OCI-LY1 (cell line): ENCODE measurements around the gene MED13.
A peak's percentile ranks its signal among the peaks of the same experiment; 100 is the strongest.

Source experiments
- H2AFZ ChIP-seq: fragments of 200-600 bp; sonication (generic), shearing (Covaris generic); 2 replicates; pipeline ENCODE4 v1.6.0; 2014; ENCODE audit warnings: antibody characterized with exemption, mild to moderate bottlenecking, low read length
- H3F3A ChIP-seq: fragments of 200-600 bp; sonication (generic), shearing (Covaris generic); 2 replicates; pipeline ENCODE4 v1.6.0; 2014; ENCODE audit warnings: mild to moderate bottlenecking, antibody characterized with exemption, low read length, moderate library complexity; ENCODE audit not compliant: insufficient read depth
- H3K27ac ChIP-seq: fragments of 200-600 bp; sonication (generic); 2 replicates; pipeline ENCODE4 v1.5.1; 2014; ENCODE audit warnings: low read length, mixed run types, mild to moderate bottlenecking, low read depth; ENCODE audit not compliant: poor library complexity, severe bottlenecking
- H3K27me3 ChIP-seq: fragments of 200-600 bp; sonication (generic); 2 replicates; pipeline ENCODE4 v1.6.0; 2014; ENCODE audit warnings: antibody characterized with exemption, mild to moderate bottlenecking, low read length, moderate library complexity; ENCODE audit not compliant: insufficient read depth
- H3K36me3 ChIP-seq: fragments of 200-600 bp; sonication (generic); 2 replicates; pipeline ENCODE4 v1.6.1; 2014; ENCODE audit warnings: mild to moderate bottlenecking, antibody characterized with exemption, low read length, moderate library complexity, mixed read lengths; ENCODE audit not compliant: insufficient read depth
- H3K4me1 ChIP-seq: fragments of 200-600 bp; sonication (generic); 2 replicates; pipeline ENCODE4 v1.5.1; 2014; ENCODE audit warnings: mild to moderate bottlenecking, low read length, moderate library complexity; ENCODE audit not compliant: insufficient read depth, severe bottlenecking
- H3K4me2 ChIP-seq: fragments of 200-600 bp; sonication (generic), shearing (Covaris generic); 2 replicates; pipeline ENCODE4 v1.6.1; 2014; ENCODE audit warnings: low read length
- H3K4me3 ChIP-seq: fragments of 200-600 bp; sonication (generic); 2 replicates; pipeline ENCODE4 v1.5.1; 2014; ENCODE audit warnings: low read length, low read depth, mild to moderate bottlenecking, mixed read lengths; ENCODE audit not compliant: poor library complexity, severe bottlenecking
- H3K79me2 ChIP-seq: fragments of 200-600 bp; shearing (Covaris generic); 2 replicates; pipeline ENCODE4 v1.6.1; 2016; ENCODE audit warnings: mixed run types, low read length, mixed read lengths; ENCODE audit not compliant: insufficient read depth
- H3K9ac ChIP-seq: fragments of 200-600 bp; sonication (generic), shearing (Covaris generic); 2 replicates; pipeline ENCODE4 v1.6.1; 2014; ENCODE audit warnings: mild to moderate bottlenecking, low read length, mixed read lengths
- H3K9me2 ChIP-seq: fragments of 200-600 bp; sonication (generic), shearing (Covaris generic); 2 replicates; pipeline ENCODE4 v1.6.1; 2014; ENCODE audit warnings: low read depth, mild to moderate bottlenecking, low read length, mixed read lengths
- H3K9me3 ChIP-seq: fragments of 200-600 bp; shearing (Covaris generic); 2 replicates; pipeline ENCODE4 v1.6.1; 2014; ENCODE audit warnings: low read length, mixed read lengths
- H4K20me1 ChIP-seq: fragments of 200-600 bp; sonication (generic), shearing (Covaris generic); 2 replicates; pipeline ENCODE4 v1.6.0; 2016; ENCODE audit warnings: mild to moderate bottlenecking, low read length; ENCODE audit not compliant: insufficient read depth
- CTCF ChIP-seq: fragments of 200-600 bp; sonication (generic), shearing (Covaris generic); IDR thresholded peaks from 2 replicates; pipeline ENCODE4 v1.5.1; 2017; ENCODE audit warnings: mild to moderate bottlenecking, antibody characterized with exemption, low read length, moderate library complexity, mixed read lengths
- EZH2 ChIP-seq: fragments of 200-600 bp; sonication (generic), shearing (Covaris generic); IDR thresholded peaks from 2 replicates; pipeline ENCODE4 v1.8.0; 2017; ENCODE audit warnings: borderline replicate concordance, mixed run types, mild to moderate bottlenecking, antibody characterized with exemption, low read length, moderate library complexity, mixed read lengths

The MED13 gene, protein sequence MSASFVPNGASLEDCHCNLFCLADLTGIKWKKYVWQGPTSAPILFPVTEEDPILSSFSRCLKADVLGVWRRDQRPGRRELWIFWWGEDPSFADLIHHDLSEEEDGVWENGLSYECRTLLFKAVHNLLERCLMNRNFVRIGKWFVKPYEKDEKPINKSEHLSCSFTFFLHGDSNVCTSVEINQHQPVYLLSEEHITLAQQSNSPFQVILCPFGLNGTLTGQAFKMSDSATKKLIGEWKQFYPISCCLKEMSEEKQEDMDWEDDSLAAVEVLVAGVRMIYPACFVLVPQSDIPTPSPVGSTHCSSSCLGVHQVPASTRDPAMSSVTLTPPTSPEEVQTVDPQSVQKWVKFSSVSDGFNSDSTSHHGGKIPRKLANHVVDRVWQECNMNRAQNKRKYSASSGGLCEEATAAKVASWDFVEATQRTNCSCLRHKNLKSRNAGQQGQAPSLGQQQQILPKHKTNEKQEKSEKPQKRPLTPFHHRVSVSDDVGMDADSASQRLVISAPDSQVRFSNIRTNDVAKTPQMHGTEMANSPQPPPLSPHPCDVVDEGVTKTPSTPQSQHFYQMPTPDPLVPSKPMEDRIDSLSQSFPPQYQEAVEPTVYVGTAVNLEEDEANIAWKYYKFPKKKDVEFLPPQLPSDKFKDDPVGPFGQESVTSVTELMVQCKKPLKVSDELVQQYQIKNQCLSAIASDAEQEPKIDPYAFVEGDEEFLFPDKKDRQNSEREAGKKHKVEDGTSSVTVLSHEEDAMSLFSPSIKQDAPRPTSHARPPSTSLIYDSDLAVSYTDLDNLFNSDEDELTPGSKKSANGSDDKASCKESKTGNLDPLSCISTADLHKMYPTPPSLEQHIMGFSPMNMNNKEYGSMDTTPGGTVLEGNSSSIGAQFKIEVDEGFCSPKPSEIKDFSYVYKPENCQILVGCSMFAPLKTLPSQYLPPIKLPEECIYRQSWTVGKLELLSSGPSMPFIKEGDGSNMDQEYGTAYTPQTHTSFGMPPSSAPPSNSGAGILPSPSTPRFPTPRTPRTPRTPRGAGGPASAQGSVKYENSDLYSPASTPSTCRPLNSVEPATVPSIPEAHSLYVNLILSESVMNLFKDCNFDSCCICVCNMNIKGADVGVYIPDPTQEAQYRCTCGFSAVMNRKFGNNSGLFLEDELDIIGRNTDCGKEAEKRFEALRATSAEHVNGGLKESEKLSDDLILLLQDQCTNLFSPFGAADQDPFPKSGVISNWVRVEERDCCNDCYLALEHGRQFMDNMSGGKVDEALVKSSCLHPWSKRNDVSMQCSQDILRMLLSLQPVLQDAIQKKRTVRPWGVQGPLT (N-terminal part only)

GRCh38 chr17:62064791-62065563 lies at the start of gene MED13:
TSS of gene MED13 (minus strand) at chr17:62065278. CDS start at chr17:62065205, 73 bp downstream.
- TF ChIP-seq EZH2 (no peak), CTCF (no peak)
- H3K4me3 ChIP-seq = peak within 1 kb of the TSS; percentile 96
- no peaks in the 10 kb centered on the region for H3F3A ChIP-seq
- no peaks in the 10 kb centered on the region for H4K20me1 ChIP-seq
- H3K9me3 ChIP-seq = no peaks in the 10 kb centered on the region
- peaks cover 34% of the 10 kb centered on the region for H3K36me3 ChIP-seq
- no peaks in the 10 kb centered on the region for H3K9me2 ChIP-seq
- H3K27ac ChIP-seq = peak within 1 kb of the TSS; percentile 78
- peak within 1 kb of the TSS; percentile 95 for H3K4me2 ChIP-seq
- H3K79me2 ChIP-seq = peaks cover 50% of the 10 kb centered on the region
- peaks cover 28% of the 10 kb centered on the region for H3K4me1 ChIP-seq
- H3K27me3 ChIP-seq = no peaks in the 10 kb centered on the region
- H3K9ac ChIP-seq = peak within 1 kb of the TSS; percentile 98
- H2AFZ ChIP-seq = no peak within 1 kb of the TSS

DNA sequence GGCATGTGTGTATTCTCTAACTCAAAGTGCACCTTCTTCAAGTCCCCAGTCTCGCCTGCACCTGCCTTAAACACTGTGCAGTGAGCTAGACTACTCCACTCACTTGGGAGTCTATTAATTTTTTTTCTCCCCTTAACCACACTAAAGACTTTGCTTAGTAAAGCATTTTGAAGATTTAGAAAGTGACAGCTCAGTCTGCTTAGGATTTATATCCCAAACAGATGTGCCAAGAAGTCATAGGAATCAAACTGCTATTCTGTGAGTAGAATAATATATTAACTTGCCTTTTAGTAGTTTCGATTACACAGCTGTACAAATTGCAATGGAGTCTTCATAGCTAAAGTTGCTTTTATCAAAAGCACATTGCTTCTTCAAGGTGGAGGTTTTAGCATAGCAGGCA lies 47.2 kb upstream of the MED13 start:
- TF ChIP-seq CTCF (no peak), EZH2 (no peak)
- no peak overlapping the region for H3K9ac ChIP-seq
- no peak overlapping the region for H3K27ac ChIP-seq
- H3K36me3 ChIP-seq = no peaks in the 10 kb centered on the region; the same call in 1 of the 2 replicates
- H3K4me1 ChIP-seq = no peaks in the 10 kb centered on the region
- H3K9me3 ChIP-seq = no peaks in the 10 kb centered on the region
- H3K27me3 ChIP-seq = 0 out of 2 replicates have a peak, but pooled peaks cover 6% of the 10 kb centered on the region
- H3K79me2 ChIP-seq = no peaks in the 10 kb centered on the region
- H4K20me1 ChIP-seq = no peaks in the 10 kb centered on the region
- H3K9me2 ChIP-seq = no peaks in the 10 kb centered on the region
- H3F3A ChIP-seq = no peaks in the 10 kb centered on the region
- no peak overlapping the region for H3K4me2 ChIP-seq
- H3K4me3 ChIP-seq = no peak overlapping the region
- no peak overlapping the region for H2AFZ ChIP-seq
